Stimulated activated CD4-positive, alpha-beta T cell treated with anti-CD3 and anti-CD28 coated beads, TNF-alpha, amount 100 ng/mL, for 24 hours (primary cell): ENCODE results near the gene CRYL1.

Source experiments
- DNase-seq, 3 experiments: peaks; one replicate each; pipeline ENCODE4 v3.0.0-alpha.2; 2020; ENCODE audit warnings: low read depth in 3 of 3

CRYL1 gene

GRCh38 chr13:20528452-20528851, 2.8 kb upstream of the CRYL1 start:
- DNase-seq: peak in 1 of 3 experiments; percentile 11

GRCh38 chr13:20526664-20527063, 1.0 kb upstream of the CRYL1 start:
- no peak for DNase-seq

GRCh38 chr13:20525144-20525600, 485 bp downstream of the CRYL1 start:
- peak in 2 of 3 experiments; percentile 5 to 21 for DNase-seq

- no peak for DNase-seq
Observed at GRCh38 chr13:20521364-20522115, 4.1 kb downstream of the CRYL1 start.

DNA sequence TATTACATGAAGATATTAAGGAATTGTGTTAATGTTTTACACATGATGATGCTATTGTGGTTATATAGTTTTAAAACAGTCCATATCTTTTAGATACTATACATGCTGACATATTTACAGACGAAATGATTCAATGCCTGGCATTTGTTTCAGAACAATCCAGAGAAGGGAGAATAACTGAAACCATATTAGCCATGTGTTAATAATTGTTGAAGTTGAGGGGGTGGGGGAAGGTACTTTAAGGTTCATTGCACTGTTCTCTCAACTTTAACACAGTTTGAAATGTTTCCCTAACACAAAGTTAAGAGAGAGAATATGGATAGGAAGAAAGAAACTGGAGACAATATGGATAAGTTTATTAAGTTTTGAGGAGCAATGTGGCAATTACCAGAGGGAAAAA, 5.8 kb downstream of the CRYL1 start:
- DNase-seq: no peak

GRCh38 chr13:20518660-20519100, 7.0 kb downstream of the CRYL1 start:
- no peak for DNase-seq

DNA sequence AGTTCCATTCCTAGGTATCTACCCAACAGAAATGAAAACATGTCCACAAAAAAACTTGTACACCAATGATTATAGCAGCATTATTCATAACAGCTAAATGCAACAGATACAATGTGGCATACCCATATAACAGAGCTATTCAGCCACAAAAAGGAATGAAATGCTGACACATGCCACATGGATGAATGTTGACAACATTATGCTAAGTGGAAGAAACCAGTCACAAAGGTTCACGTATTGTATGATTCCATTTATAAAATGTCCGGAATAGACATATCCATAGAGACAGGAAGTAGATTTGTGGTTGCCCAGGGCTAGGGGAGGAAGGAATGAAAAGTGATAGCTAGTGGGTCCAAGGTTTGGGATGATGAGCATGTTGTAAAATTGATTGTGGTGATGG, 10.8 kb downstream of the CRYL1 start:
- no peak for DNase-seq

DNA sequence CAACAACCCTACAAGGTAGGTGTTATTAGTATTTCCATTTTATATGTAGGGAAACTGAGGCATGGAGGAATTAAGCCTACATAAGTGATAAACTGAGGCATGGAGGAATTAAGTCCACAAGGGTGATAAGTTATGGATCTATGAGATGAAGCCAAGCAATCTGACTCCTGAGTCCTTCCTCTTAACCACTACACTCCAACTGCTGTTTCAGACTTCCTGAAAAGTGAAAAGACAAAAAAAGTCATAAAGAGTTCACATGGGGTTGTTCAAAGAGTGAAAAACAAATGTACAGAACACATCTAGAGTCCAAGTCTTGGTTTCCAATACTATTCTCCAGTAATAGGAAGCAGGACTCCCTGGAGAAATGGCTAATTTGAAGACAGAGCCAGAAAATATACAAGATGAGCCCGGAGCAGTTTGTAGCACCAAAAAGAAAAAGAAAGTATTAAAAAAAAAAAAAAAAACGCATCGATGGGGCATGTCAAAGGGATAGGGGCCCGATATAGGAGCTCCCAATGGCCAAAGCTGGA, 12.1 kb downstream of the CRYL1 start:
- no peak for DNase-seq

DNA sequence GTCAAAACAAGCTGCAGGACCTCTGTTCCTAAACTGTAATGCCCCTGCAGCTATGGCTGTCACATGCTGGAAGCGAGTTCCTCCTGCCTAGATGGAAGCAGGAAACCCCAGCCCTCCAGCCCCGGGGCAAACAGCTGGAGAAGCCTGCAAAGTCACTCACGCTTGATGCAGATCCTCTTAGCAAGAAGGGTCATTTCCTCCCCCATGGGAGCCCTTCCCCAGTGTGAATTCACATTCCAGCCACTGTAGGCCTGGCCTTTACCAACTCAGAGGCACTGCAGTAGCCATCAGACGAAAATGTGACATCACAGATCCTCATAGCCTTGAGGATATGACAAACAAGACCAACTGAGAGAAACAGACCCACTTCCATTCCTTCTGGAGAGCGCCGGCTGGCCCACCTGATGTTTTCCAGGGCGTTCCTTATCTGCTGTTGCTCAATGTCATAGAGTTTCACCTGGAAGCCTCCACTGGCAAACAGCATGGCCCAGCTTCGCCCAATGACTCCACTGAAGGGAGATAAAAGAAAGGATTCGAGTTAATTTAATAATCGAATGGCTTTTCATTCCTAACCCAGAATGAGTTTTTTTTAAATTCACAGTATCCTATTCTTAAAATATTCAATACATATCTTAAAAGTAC, 13.5 kb downstream of the CRYL1 start:
- DNase-seq: no peak

- DNase-seq: no peak
Observed at GRCh38 chr13:20506696-20507095, 19.0 kb downstream of the CRYL1 start.

GRCh38 chr13:20505405-20506366, 20.0 kb downstream of the CRYL1 start:
- DNase-seq: no peak

DNA sequence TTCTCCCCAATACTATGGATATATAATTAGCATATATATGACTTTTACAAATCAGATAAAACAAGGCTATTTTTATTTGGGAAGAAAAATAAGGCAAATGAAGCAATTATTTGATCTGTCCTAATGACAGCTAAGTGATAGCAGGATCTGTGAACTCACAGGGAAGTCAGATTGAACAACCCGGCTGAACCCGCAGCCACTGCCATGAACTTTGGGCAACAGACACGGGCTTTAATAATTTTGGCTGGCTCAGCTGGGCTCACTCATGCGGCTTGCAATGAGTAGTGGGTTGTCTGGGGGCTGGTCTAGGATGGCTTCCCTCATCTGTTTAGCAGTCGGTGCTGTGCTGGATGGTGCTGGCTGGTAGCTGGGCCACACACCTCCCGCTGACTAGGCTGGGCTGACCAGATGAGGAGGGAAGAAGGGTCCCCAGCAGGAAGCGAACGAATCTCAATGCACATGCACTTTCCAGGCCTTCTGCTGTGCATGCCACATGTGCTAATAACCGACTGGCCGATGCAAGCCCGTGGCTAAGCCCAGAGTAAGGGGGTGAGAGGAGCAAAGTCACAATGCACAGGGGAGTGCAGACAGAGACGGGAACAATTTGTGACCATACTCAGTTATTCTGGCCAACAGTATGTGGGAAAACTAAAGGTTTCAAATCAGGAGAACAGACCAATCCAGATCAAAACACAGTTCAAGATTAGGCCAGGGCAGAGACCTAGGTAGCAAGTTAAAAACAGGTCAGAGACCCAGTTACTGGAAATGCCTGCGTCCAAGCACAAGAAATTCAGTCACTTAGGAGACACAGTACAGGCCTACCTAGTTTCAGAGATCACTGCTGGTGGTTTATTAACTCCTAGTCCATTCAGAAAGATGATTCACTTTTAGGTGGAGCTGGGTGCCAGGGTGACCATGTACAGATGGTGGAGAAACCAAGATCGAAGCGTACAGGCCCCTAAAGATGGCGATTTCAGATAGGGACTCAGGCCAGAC, 22.3 kb downstream of the CRYL1 start:
- no peak for DNase-seq

DNA sequence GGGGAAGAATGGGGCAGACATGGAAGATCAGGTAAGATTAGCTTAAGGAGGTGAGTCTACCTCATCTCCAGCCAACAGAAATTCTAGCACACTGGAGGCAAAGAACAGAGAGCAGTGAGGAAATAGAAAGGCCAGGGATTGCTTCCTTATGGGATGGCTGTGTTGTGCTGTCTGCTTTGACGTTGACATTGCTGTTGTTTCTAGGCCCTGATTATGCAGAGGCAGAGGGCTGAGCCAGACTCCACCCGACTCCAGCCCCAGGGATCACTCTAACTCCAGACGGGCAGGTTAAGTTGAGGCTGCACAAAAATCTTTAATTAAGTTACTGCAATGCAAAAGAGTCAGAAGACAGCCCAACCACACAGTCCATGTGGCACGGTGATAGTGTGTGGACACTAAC, 24.1 kb downstream of the CRYL1 start:
- DNase-seq: no peak

GRCh38 chr13:20501120-20501519, 24.5 kb downstream of the CRYL1 start:
- DNase-seq: no peak

- no peak for DNase-seq
Observed at GRCh38 chr13:20499986-20500385, 25.7 kb downstream of the CRYL1 start.

DNA sequence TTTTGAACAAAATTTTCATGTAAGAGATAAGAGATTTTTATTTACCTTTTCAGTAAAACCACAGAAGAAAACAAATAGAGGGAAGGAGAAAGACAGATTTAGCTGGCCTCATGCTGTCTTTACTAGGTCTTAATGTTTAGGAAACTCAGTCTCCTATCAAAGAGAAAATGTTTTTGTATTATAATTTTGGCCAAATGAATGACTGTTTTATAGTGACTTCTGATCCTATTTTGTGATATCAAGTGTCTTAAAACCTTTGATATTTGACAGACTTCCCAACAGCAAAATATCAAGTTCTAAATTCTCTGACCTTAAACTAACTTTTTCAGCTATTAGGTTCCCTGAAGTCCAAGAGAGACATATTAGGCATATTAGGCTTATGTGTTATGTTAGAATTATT, 27.0 kb downstream of the CRYL1 start:
- DNase-seq: no peak

- DNase-seq: no peak
Observed at GRCh38 chr13:20498129-20498528, 27.5 kb downstream of the CRYL1 start.

GRCh38 chr13:20497006-20497775, 28.5 kb downstream of the CRYL1 start:
- no peak for DNase-seq

GRCh38 chr13:20495087-20496023, 30.3 kb downstream of the CRYL1 start:
- peak in 2 of 3 experiments; percentile 31 to 48 for DNase-seq
